Spleen (tissue), 11 donors: ENCODE results near the gene FGA. TPM values are rescaled to one million over a fixed set of nuclear protein-coding genes. Genes with fewer than 3 reads are reported as not detected.

ENCODE experiments used
- DNase-seq: peaks from one replicate; pipeline ENCODE4 v3.0.0-alpha.2; 2020
- H3K27ac ChIP-seq, 8 donors: fragments of 200-600 bp; sonication (generic) in 7 of 8; 1 replicate in 4 of 8; 2 replicates in 4 of 8; pipeline versions ENCODE4 v1.5.0 to v1.8.0; 2016 to 2021; ENCODE audit warnings: inconsistent platforms in 4 of 8, mild to moderate bottlenecking in 4 of 8, moderate library complexity in 1 of 8
- H3K27me3 ChIP-seq, 7 donors: fragments of 200-600 bp; sonication (generic) in 6 of 7; replicated peaks in 1 of 7; 1 replicate in 4 of 7; 2 replicates in 3 of 7; pipeline versions ENCODE4 v1.5.0 to v1.8.0; 2016 to 2021; ENCODE audit warnings: inconsistent platforms in 3 of 7, mild to moderate bottlenecking in 1 of 7
- H3K36me3 ChIP-seq, 6 donors: fragments of 200-600 bp; sonication (generic) in 5 of 6; 1 replicate in 4 of 6; 2 replicates in 2 of 6; pipeline versions ENCODE4 v1.5.0 to v1.8.0; 2016 to 2021; ENCODE audit warnings: inconsistent platforms in 2 of 6
- H3K4me1 ChIP-seq, 6 donors: fragments of 200-600 bp; sonication (generic) in 5 of 6; 1 replicate in 3 of 6; 2 replicates in 3 of 6; pipeline versions ENCODE4 v1.5.0 to v1.8.0; 2016 to 2021; ENCODE audit warnings: inconsistent platforms in 3 of 6
- H3K4me3 ChIP-seq, 8 donors: fragments of 200-600 bp; sonication (generic) in 7 of 8; 1 replicate in 4 of 8; 2 replicates in 4 of 8; pipeline versions ENCODE4 v1.5.0 to v1.8.0; 2016 to 2021; ENCODE audit warnings: inconsistent platforms in 4 of 8, mild to moderate bottlenecking in 4 of 8, moderate library complexity in 2 of 8
- H3K9me3 ChIP-seq, 8 donors: fragments of 200-600 bp; sonication (generic) in 7 of 8; 1 replicate in 4 of 8; 2 replicates in 4 of 8; pipeline versions ENCODE4 v1.5.0 to v1.8.0; 2016 to 2021; ENCODE audit warnings: inconsistent platforms in 4 of 8
- CTCF ChIP-seq, 11 experiments: fragments of 200-600 bp in 7 of 11; fragments of 450-650 bp in 4 of 11; sonication (generic) in 4 of 11; IDR thresholded peaks in 8 of 11; conservative IDR thresholded peaks in 3 of 11; 1 replicate in 7 of 11; 2 replicates in 4 of 11; pipeline versions ENCODE4 v1.4.0 to v1.8.0; 2016 to 2021; ENCODE audit warnings: antibody characterized with exemption in 11 of 11, inconsistent platforms in 4 of 11, mild to moderate bottlenecking in 1 of 11
- POLR2A ChIP-seq, 3 donors: fragments of 450-650 bp; IDR thresholded peaks; one replicate each; pipeline ENCODE4 v1.5.1; 2017; ENCODE audit warnings: antibody characterized with exemption in 3 of 3, mild to moderate bottlenecking in 1 of 3
- POLR2AphosphoS5 ChIP-seq, 3 donors: sonication (generic); formaldehyde crosslinking; IDR thresholded peaks; one replicate each; pipeline ENCODE4 v1.5.1; 2017; ENCODE audit warnings: antibody characterized with exemption in 3 of 3
- WGBS, 5 donors: extraction: QIAGEN DNeasy Blood & Tissue Kit in 3 of 5; methylation state at CpG; one replicate each; pipeline versions ENCODE4 v1.1.5 to v1.1.7; 2013 to 2018; 5-methylcytosine and 5-hydroxymethylcytosine counted together
- intact Hi-C: fragments of 100-400 bp; cut with DNase I; formaldehyde crosslinking; loops from one replicate; pipeline ENCODE4 v1.15.0; 2023; ENCODE audit warnings: low total_unique reads
- polyA plus RNA-seq, 3 donors: library from polyadenylated mRNA; stranded (reverse); fragments of 200-250 nt; gene quantifications; one replicate each; pipeline ENCODE4 v1.2.1, GENCODE V29; 2013
- total RNA-seq, 7 donors: library from RNA; depleted of rRNA in 3 of 7; stranded (reverse); fragments of >200 nt in 3 of 7; fragmentation: NEBNext Ultra II Directional in 4 of 7; extraction: Animal tissue kit (Norgen Biotek cat#: 25700) in 4 of 7; gene quantifications; one replicate each; pipeline versions ENCODE4 v1.1.0 to v1.2.1, GENCODE V29; 2016 to 2021
- donor health status: healthy with polysubstance abuse.
- donor health status: DM: no; HTN: no; CAD: no; lungs with moderate emphysema.
- donor health status: DM: no; HTN: no; CAD: no.
- donor health status: Bipolar disorder and iron deficiency.
- donor health status: healthy.
- donor health status: DM: no; HTN: no; CAD: no.
- donor health status: DM: yes; HTN: yes; CAD: no.

Gene FGA
- total and polyA plus RNA-seq, 10 donors: 0.06 to 2.8 (median 0.11) TPM; not detected in 7

GRCh38 chr4:154551872-154552686, 38.5 kb downstream of the FGA start:
- Histone ChIP-seq H3K9me3 (no peaks in the 10 kb centered on the region), H3K4me1 (peaks cover 10 to 45% (median 34%) of the 10 kb centered on the region in 6 donors), H3K36me3 (peaks cover 0 to 13% (median 7%) of the 10 kb centered on the region in 6 donors), H3K27me3 (no peaks in the 10 kb centered on the region), H3K4me3 (no peak overlapping the region), H3K27ac (no peak overlapping the region)
- intact Hi-C loops: loop anchor here (5.0 to 10.0 kb wide), 2 partner anchors 225 to 813 kb away; no protein-coding TSS in a partner anchor
- TF ChIP-seq CTCF (IDR thresholded peaks at IDR 0.05 in 8 of 11, conservative IDR thresholded peaks at IDR 0.05 in 3 of 11) (peak; percentile 50 to 95 (median 80)), POLR2A (IDR thresholded peaks at IDR 0.05) (no peak), POLR2AphosphoS5 (IDR thresholded peaks at IDR 0.05) (no peak)
- DNase-seq: peak; percentile 87
- WGBS, 5 donors: 15 to 31% (median 18%) methylated on average over 6 of the region's 6 CpGs

- H3K4me1 ChIP-seq: peaks cover 10 to 45% (median 34%) of the 10 kb centered on the region in 6 donors
- no peaks in the 10 kb centered on the region for H3K9me3 ChIP-seq
- intact Hi-C loops: loop anchor here (5.0 to 10.0 kb wide), 2 partner anchors 227 to 815 kb away; no protein-coding TSS in a partner anchor
- H3K27ac ChIP-seq: peak within 1 kb of the TSS; percentile 64 to 89 (median 80)
- DNase-seq: peak; percentile 99
- peak within 1 kb of the TSS; percentile 63 to 84 (median 78) for H3K4me3 ChIP-seq
- WGBS, 5 donors: 0 to 2% (median 1%) methylated on average over 42 to 51 of the region's 51 CpGs
- no peaks in the 10 kb centered on the region for H3K27me3 ChIP-seq
- TF ChIP-seq CTCF (IDR thresholded peaks at IDR 0.05 in 8 of 11, conservative IDR thresholded peaks at IDR 0.05 in 3 of 11): peak in 10 of 11 experiments; percentile 34 to 73 (median 61)
- peak; percentile 94 to 95 (median 95) for TF ChIP-seq POLR2AphosphoS5 (IDR thresholded peaks at IDR 0.05)
- peak in 1 of 3 donors; percentile 38 for TF ChIP-seq POLR2A (IDR thresholded peaks at IDR 0.05)
- peaks cover 0 to 33% (median 26%) of the 10 kb centered on the region in 6 donors for H3K36me3 ChIP-seq
Measured at GRCh38 chr4:154549894-154550790, 40.4 kb downstream of the FGA start, which contains the start of gene PLRG1. PLRG1 (minus strand) TSS chr4:154550400; CDS start chr4:154550308, 92 bp downstream.

GRCh38 chr4:154545689-154546088, 44.9 kb downstream of the FGA start:
- DNase-seq: no peak
- H3K9me3 ChIP-seq: no peaks in the 10 kb centered on the region
- H3K36me3 ChIP-seq: peaks cover 2 to 77% (median 70%) of the 10 kb centered on the region in 6 donors
- TF ChIP-seq POLR2A (IDR thresholded peaks at IDR 0.05): no peak
- TF ChIP-seq POLR2AphosphoS5 (IDR thresholded peaks at IDR 0.05): no peak
- TF ChIP-seq CTCF (IDR thresholded peaks at IDR 0.05 in 8 of 11, conservative IDR thresholded peaks at IDR 0.05 in 3 of 11): no peak
- no peak overlapping the region for H3K27ac ChIP-seq
- H3K4me1 ChIP-seq: peaks cover 10 to 28% (median 21%) of the 10 kb centered on the region in 6 donors
- no peaks in the 10 kb centered on the region for H3K27me3 ChIP-seq
- 93 to 97% (median 94%) methylated on average over 4 of the region's 4 CpGs for WGBS, 5 donors
- intact Hi-C loops: no loop called here
- no peak overlapping the region for H3K4me3 ChIP-seq
